ENCODE data around the gene PPP1R3E. TPM values are rescaled to one million over a fixed set of nuclear protein-coding genes. Genes with fewer than 3 reads are reported as not detected.

The PPP1R3E gene
- total and polyA plus RNA-seq, 2 of the 13 experiments (the other 11 are each of a cell fraction or from before 2014, with no cell fraction given), result 16.5 to 26.5 TPM

GRCh38 chr14:23326491-23327332 lies 24.1 kb upstream of the PPP1R3E start (continued):
- TF ChIP-seq AHDC1 (CRISPR knock-in tag; IDR thresholded peaks at IDR 0.05; ENCODE audit: borderline replicate concordance), result no peak
- no peak for TF ChIP-seq FLYWCH1 (CRISPR knock-in tag; IDR thresholded peaks at IDR 0.05)
- no peak for TF ChIP-seq ZNF317 (CRISPR knock-in tag; IDR thresholded peaks at IDR 0.05)
- TF ChIP-seq NR2F1 (CRISPR knock-in tag; IDR thresholded peaks at IDR 0.05), result 0 out of 4 replicates have a peak, but pooled peaks of 1 of the 2 experiments have one; percentile 27
- TF ChIP-seq ZNF572 (CRISPR knock-in tag; IDR thresholded peaks at IDR 0.05), result no peak
- no peak for TF ChIP-seq CCAR2 (optimal IDR thresholded peaks at IDR 0.05; ENCODE audit: low read depth, low read length)
- no peak for TF ChIP-seq KDM5B (CRISPR knock-in tag; IDR thresholded peaks at IDR 0.05; ENCODE audit: borderline replicate concordance)
- no peak for TF ChIP-seq E2F1 (CRISPR knock-in tag; IDR thresholded peaks at IDR 0.05)
- no peak for TF ChIP-seq XRCC5 (optimal IDR thresholded peaks at IDR 0.05; ENCODE audit: low read length)
- TF ChIP-seq ARID3A (IDR thresholded peaks at IDR 0.05; ENCODE audit: low read depth, low read length), result no peak
- TF ChIP-seq ZNF879 (CRISPR knock-in tag; IDR thresholded peaks at IDR 0.05), result no peak
- TF ChIP-seq GATAD2A (CRISPR knock-in tag; IDR thresholded peaks at IDR 0.05), result no peak
- no peak for TF ChIP-seq HNRNPUL1 (IDR thresholded peaks at IDR 0.05; ENCODE audit: low read depth, low read length)
- no peak for TF ChIP-seq PLRG1 (conservative IDR thresholded peaks at IDR 0.05)
- TF ChIP-seq ZBTB21 (CRISPR knock-in tag; IDR thresholded peaks at IDR 0.05), result no peak
- TF ChIP-seq NAIF1 (CRISPR knock-in tag; IDR thresholded peaks at IDR 0.05; ENCODE audit: borderline replicate concordance), result no peak
- TF ChIP-seq ZNF264 (CRISPR knock-in tag; IDR thresholded peaks at IDR 0.05), result no peak
- TF ChIP-seq PTBP1 (IDR thresholded peaks at IDR 0.05; ENCODE audit: low read depth, low read length, poor library complexity, severe bottlenecking), result no peak
- TF ChIP-seq ZSCAN20 (CRISPR knock-in tag; IDR thresholded peaks at IDR 0.05; ENCODE audit: borderline replicate concordance), result no peak
- TF ChIP-seq KDM5A (IDR thresholded peaks at IDR 0.05; ENCODE audit: borderline replicate concordance, low read length), result no peak
- peak; percentile 45; the same call in 1 of the 2 replicates for TF ChIP-seq ZNF326 (CRISPR knock-in tag; IDR thresholded peaks at IDR 0.05; ENCODE audit: borderline replicate concordance)
